Omental fat pad (tissue), 4 donors: Measurements from ENCODE around the gene TAF12. TPM values are rescaled to one million over a fixed set of nuclear protein-coding genes. Genes with fewer than 3 reads are reported as not detected.
"Not testable (repeated sequence)": the region's sequence is repeated elsewhere in the genome, so short reads cannot be mapped to it uniquely, and the experiment has no call there.

ENCODE experiments used
- ATAC-seq: fragments of 150-250 bp; one replicate; pipeline ENCODE4 v1.9.1; 2016; ENCODE audit warnings: mild to moderate bottlenecking, moderate library complexity; ENCODE audit not compliant: low FRiP score
- DNase-seq: peaks from one replicate; pipeline ENCODE4 v3.0.0-alpha.2; 2019; ENCODE audit warnings: low spot score
- total RNA-seq, 4 donors: library from RNA; depleted of rRNA; stranded (reverse); fragments of >200 nt; gene quantifications; one replicate each; pipeline ENCODE4 v1.1.0, GENCODE V29; 2016
- TF ChIP-seq, protein P1 (sequence below), 3 donors: fragments of 450-650 bp; IDR thresholded peaks; one replicate each; pipeline ENCODE4 v1.5.1; 2016 to 2017; ENCODE audit warnings: antibody characterized with exemption in 3 of 3, mild to moderate bottlenecking in 3 of 3, moderate library complexity in 2 of 3

The TAF12 gene
- total RNA-seq, 4 donors from 2014 or later, result 15.0 to 22.5 (median 19.6) TPM

DNA sequence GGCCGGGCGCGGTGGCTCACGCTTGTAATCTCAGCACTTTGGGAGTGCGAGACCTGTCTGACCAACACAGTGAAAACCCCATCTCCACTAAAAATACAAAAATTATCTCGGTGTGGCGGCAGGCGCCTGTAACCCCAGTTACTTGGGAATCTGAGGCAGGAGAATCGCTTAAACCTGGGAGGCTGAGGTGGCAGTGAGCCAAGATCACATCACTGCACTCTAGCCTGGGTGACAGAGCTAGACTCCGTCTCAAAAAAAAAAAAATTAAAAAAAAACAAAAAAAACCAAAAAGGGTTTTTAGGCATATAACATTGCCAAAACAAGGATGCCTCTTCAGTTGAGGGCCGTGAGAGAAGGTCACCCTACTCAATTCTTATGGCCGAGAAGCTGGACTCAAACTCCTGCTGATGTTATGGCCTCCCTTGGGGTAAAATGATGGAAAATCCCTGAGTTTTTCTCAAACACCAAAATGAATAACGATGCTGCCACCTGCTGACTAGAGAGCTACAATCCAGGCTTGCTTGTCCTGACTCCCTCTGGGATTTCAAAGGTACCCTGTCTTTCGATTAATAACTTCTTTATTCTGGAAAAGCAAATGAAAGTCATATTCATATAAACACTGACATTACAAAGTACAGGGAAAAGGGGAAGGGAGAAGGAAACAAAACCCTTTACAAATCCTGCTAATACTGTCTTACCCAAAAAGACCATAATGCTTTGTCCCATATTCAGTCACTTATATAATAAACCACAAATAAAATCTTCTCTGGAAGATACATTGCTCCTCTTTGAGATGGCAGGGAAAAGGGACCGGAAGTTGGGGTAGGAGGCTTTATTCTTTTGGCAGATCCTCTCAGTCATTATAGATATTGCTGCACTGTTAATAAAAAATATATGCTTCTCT lies 40.1 kb downstream of the TAF12 start:
- ATAC-seq (peak; percentile 60), DNase-seq (no peak)
- TF ChIP-seq, protein P1, sequence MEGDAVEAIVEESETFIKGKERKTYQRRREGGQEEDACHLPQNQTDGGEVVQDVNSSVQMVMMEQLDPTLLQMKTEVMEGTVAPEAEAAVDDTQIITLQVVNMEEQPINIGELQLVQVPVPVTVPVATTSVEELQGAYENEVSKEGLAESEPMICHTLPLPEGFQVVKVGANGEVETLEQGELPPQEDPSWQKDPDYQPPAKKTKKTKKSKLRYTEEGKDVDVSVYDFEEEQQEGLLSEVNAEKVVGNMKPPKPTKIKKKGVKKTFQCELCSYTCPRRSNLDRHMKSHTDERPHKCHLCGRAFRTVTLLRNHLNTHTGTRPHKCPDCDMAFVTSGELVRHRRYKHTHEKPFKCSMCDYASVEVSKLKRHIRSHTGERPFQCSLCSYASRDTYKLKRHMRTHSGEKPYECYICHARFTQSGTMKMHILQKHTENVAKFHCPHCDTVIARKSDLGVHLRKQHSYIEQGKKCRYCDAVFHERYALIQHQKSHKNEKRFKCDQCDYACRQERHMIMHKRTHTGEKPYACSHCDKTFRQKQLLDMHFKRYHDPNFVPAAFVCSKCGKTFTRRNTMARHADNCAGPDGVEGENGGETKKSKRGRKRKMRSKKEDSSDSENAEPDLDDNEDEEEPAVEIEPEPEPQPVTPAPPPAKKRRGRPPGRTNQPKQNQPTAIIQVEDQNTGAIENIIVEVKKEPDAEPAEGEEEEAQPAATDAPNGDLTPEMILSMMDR (IDR thresholded peaks at IDR 0.05), result no peak

DNA sequence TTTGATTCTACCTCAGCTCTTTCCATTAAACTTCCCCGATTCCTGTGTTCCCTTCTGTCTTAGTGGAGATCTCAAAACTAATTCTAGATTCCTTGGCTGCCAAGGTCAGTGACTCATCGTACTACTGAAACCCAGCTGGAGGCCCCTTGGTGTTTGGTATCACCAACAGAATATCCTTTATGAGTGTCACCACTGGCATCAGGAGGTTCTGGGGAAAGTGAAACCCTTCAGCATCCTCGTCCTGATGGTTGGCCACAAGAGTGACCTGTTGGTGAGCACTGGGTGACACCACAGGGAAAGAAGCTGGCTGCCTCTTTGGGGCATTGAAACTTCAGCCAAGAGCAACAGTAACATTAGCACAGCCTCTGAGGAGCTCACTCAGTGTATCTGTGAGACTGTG lies 41.2 kb downstream of the TAF12 start:
- DNase-seq (no peak), ATAC-seq (no peak)
- TF ChIP-seq, protein P1 (IDR thresholded peaks at IDR 0.05), result no peak

DNA sequence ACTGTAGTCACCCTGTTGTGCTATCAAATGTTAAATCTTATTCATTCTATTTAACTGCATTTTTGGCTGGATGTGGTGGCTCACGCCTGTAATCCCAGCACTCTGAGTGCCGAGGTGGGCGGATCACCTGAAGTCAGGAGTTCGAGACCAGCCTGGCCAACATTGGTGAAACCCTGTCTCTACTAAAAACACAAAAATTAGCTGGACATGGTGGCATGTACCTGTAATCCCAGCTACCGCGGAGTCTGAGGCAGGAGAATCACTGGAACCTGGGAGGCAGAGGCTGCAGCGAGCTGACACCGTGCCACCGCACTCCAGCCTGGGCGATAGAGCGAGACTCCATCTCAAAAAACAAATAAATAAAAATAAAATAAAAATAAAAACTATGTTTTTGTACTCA lies 46.6 kb downstream of the TAF12 start:
- DNase-seq, ATAC-seq: not testable (repeated sequence)

DNA sequence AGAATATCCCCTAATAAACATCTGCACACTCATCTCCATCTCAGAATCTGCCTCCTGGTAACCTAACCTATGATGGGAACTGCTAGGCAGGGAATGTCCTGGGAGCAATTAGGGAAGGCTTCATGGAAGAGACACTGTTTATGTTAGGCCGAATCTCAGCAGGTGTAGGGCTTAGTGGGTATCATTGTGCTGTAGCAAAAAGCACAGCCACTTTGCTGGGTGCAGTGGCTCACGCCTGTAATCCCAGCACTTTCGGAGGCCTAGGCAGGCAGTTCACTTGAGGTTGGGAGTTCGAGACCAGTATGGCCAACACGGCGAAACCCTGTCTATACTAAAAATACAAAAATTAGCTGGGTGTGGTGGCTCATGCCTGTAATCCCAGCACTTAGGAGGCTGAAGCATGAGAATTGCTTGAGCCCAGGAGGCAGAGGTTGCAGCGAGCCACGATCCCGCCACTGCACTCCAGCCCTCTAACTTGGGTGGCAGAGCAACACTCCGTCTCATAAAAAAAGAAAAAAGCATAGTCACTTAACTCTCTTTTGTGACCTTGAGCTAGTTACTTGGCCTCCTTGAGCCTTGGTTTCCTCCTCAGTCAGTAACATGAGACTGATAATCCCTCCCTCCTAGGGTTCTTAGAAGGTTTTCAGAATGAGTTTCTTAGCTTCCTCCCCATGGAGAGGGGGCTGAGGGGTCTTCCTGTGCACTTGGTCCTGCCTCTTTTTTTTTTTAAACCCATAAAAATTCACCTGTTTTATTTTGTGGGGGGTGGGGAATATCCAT lies 47.3 kb downstream of the TAF12 start:
- TF ChIP-seq, protein P1 (IDR thresholded peaks at IDR 0.05), result no peak
- no peak for ATAC-seq

DNA sequence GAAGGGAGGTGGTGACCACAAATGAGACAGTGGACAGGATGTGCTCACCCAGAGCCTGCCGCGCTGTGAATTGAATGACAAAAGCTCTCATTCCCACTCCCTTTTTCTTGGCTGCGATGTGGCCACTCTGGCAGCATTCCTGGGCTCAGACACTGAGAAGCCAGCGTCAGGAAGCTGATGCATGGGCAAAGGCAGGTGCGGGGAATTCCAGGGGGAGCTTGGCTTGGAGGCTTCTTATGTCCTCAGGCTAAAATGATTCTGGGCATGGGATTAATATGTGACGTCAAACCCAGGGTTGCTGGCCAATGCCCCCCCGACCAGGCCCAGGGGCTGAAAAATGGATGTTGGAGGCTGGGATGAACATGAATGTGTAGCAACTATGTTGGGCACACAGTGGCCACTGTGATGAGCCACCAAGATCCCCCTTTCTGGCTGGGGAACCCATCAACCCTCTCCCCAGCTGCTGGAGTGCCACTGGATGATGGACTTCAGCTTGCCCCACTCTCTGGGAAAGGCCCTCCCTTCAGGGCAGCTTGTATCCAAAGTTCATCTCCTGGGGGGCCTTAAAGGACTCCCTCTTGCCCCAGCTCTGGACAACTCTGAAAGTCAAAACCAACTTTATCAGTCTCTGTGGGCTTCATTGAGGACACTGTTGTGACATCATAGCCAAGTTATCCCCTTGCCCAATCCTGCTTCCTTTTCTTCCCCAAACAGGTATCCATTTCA lies 48.0 kb downstream of the TAF12 start:
- not testable (repeated sequence) for ATAC-seq, DNase-seq

More for the DNA sequence above, 47.3 kb downstream of the TAF12 start:
- no peak for DNase-seq

DNA sequence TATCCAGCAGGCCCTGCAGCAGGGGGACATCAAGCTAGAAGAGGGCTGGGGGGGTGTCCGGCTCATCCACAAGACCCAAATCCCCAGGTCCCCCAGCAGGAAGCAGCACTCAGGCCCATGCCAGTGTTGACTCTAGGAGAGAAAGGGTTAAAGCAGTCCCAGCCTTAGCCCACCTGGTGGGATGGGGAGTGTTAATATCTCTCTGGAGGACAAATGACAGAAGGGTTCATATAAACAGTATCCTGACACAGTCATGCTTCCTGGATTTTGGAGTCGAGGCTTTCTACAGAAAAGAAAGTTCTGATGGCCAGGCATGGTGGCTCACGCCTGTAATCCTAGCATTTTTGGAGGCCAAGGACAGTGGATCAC lies 48.9 kb downstream of the TAF12 start:
- DNase-seq, ATAC-seq: not testable (repeated sequence)

DNA sequence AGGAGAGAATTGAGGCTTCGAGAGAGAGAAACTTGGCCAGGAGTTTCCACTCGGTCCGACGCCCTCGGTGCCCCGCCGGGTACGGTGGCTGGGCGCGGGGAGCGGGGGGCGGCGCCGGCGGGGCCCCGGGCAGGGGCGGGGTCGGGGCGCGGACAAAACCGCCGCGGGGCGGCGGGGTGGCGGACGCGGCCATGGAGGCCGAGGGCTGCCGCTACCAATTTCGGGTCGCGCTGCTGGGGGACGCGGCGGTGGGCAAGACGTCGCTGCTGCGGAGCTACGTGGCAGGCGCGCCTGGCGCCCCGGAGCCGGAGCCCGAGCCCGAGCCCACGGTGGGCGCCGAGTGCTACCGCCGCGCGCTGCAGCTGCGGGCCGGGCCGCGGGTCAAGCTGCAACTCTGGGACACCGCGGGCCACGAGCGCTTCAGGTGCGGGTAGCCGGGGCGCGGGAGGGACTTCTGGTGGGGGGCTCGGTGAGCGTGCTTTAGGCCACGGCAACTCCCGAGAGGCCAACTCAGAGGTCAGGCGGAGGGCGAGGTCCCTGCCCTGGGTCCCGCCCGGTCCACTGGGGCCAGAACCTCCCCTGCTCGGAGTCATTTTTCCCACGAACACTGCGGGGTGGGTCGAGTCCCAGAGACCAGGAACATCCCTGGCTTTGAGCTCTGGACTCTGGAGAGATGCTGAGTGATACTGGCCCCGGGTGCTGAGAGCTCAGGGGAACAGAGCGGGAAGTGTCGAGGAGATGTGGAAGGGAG lies 50.4 kb downstream of the TAF12 start:
- DNase-seq, result no peak
- ATAC-seq, result peak; percentile 71
- TF ChIP-seq, protein P1 (IDR thresholded peaks at IDR 0.05), result no peak
